Astrocyte of the spinal cord (primary cell): Measurements from ENCODE around the gene TEK.
A peak's percentile ranks its signal among the peaks of the same experiment; 100 is the strongest.
"Not testable (repeated sequence)": the region's sequence is repeated elsewhere in the genome, so short reads cannot be mapped to it uniquely, and the experiment has no call there.

Experiments used
- DNase-seq: peaks from one replicate; pipeline ENCODE4 v3.0.0; 2011; ENCODE audit warnings: low read depth, low spot score
- H3K4me3 ChIP-seq: 2 replicates; pipeline ENCODE4 v1.5.1; 2011; ENCODE audit warnings: low read depth, mild to moderate bottlenecking, low read length, moderate library complexity
- CTCF ChIP-seq: IDR thresholded peaks from 2 replicates; pipeline ENCODE4 v1.5.1; 2012; ENCODE audit warnings: low read depth, mild to moderate bottlenecking, low read length, inconsistent platforms
- in situ Hi-C: cut with HindIII; loops from 2 replicates; pipeline ENCODE4 v1.10.0; 2017; ENCODE audit warnings: low sequenced_read_pairs

The TEK gene

GRCh38 chr9:27212621-27213020 lies 103.6 kb downstream of the TEK start:
- in situ Hi-C loops, result no loop called here
- no peak overlapping the region for H3K4me3 ChIP-seq
- no peak for DNase-seq
- TF ChIP-seq CTCF, result no peak

GRCh38 chr9:27227192-27227591 lies 118.2 kb downstream of the TEK start:
- H3K4me3 ChIP-seq, result no peak overlapping the region
- no peak for DNase-seq
- in situ Hi-C loops, result no loop called here
- TF ChIP-seq CTCF, result no peak

GRCh38 chr9:27239648-27240047 lies 130.6 kb downstream of the TEK start:
- DNase-seq, in situ Hi-C loops, H3K4me3 ChIP-seq: not testable (repeated sequence)

- peak; percentile 47 for DNase-seq
- in situ Hi-C loops, result no loop called here
- peak; percentile 74 for TF ChIP-seq CTCF
- H3K4me3 ChIP-seq, result no peak overlapping the region
Measured at GRCh38 chr9:27247756-27248155, 138.7 kb downstream of the TEK start.

GRCh38 chr9:27248702-27249101 lies 139.7 kb downstream of the TEK start:
- in situ Hi-C loops, result no loop called here
- no peak for TF ChIP-seq CTCF
- no peak for DNase-seq
- no peak overlapping the region for H3K4me3 ChIP-seq

- no peak for TF ChIP-seq CTCF
- DNase-seq, result no peak
- in situ Hi-C loops, result no loop called here
- no peak overlapping the region for H3K4me3 ChIP-seq
Measured at GRCh38 chr9:27258662-27259061, 149.6 kb downstream of the TEK start.

- DNase-seq, result no peak
- in situ Hi-C loops, result no loop called here
Measured at GRCh38 chr9:27260789-27261516, 151.9 kb downstream of the TEK start.

More at GRCh38 chr9:27260789-27261516, 151.9 kb downstream of the TEK start:
- TF ChIP-seq CTCF, result no peak
- no peak overlapping the region for H3K4me3 ChIP-seq
